Stromal cell of bone marrow (primary cell): ENCODE measurements around the gene CDK10.
"Not testable (repeated sequence)": the region's sequence is repeated elsewhere in the genome, so short reads cannot be mapped to it uniquely, and the experiment has no call there.

Experiments
- DNase-seq: peaks from one replicate; pipeline ENCODE4 v3.0.0-alpha.2; 2012; ENCODE audit warnings: low read depth

The CDK10 gene, protein sequence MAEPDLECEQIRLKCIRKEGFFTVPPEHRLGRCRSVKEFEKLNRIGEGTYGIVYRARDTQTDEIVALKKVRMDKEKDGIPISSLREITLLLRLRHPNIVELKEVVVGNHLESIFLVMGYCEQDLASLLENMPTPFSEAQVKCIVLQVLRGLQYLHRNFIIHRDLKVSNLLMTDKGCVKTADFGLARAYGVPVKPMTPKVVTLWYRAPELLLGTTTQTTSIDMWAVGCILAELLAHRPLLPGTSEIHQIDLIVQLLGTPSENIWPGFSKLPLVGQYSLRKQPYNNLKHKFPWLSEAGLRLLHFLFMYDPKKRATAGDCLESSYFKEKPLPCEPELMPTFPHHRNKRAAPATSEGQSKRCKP

DNA sequence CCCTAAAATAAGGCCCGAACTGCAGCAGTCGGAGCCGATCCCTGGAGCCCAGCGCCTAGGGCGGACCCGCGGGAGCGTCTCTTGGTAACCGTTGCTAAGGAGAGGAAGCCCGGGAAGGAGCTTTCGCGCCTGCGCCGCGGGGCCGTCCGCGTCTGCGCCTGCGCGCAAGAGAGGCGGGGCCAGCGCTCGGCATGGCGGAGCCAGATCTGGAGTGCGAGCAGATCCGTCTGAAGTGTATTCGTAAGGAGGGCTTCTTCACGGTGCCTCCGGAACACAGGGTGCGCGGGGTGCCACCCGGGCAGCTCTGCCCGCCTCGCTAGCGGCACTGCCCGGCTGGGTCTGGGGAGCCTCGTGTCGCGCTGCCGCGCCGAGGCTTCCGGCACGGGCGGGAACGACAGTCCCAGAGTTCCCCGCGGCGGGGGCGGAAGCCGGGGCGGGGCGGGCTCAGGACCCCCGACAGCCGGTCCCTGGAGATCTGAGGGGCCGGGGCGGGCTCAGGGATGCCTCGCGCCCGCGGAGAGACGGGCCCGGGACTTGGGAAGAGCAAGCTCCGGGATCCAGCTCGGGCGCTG is at the start of gene CDK10:
Gene CDK10, plus strand, starts transcription at position 170 of the 572 bp plus-strand sequence. Its CDS starts 22 bp downstream, at position 192.
- DNase-seq = peak; percentile 70

DNA sequence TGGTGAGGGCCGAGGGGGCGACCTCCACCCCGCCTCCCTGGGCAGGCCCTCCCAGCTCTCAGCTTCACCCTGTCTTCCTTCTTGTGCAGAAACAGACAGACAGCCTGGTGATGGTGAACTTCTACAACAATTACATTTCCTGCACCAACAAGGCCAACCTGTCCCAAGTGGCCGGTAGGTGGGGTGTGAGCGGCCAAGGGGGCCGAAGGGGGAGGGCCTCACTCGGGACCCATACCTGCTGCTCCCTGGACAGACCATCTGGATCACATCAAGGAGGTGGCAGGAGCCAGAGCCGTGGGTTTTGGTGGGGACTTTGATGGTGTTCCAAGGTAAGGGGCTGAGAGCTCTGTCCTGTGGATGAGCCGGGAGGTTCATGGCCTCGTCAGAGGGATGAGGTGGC is 49.1 kb upstream of the CDK10 start:
- DNase-seq = no peak

DNA sequence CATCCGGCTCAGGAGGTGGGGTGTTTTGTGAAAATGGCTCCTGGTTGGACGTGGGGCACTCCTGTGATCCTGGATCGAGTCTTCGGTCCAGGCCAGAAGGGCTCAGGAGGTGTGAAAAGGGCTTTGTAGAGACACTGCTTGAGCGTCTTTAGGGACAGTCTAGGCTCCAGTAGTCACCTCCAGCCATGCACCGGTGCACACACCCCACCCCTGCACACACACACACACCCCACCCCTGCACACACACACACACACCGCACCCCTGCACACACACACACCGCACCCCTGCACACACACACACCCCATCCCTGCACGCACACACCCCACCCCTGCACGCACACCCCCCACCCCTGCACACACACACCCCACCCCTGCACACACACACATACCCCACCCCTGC is 48.0 kb upstream of the CDK10 start:
- no peak for DNase-seq

DNA sequence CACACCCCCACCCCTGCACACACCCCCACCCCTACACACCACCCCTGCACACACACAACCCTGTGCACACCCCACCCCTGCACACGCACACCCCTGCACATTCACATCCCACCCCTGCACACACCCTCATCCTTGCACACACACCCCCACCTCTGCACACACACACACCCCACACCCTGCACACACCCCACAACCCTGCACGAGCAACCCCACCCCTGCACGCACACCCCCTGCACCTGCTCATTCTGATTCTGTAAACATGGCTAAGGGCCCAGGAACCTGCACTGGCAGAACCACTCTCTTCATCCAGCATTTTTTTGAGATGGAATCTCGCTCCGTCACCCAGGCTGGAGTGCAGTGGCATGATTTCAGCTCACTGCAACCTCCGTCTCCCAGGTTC is 47.1 kb upstream of the CDK10 start:
- DNase-seq = no peak

DNA sequence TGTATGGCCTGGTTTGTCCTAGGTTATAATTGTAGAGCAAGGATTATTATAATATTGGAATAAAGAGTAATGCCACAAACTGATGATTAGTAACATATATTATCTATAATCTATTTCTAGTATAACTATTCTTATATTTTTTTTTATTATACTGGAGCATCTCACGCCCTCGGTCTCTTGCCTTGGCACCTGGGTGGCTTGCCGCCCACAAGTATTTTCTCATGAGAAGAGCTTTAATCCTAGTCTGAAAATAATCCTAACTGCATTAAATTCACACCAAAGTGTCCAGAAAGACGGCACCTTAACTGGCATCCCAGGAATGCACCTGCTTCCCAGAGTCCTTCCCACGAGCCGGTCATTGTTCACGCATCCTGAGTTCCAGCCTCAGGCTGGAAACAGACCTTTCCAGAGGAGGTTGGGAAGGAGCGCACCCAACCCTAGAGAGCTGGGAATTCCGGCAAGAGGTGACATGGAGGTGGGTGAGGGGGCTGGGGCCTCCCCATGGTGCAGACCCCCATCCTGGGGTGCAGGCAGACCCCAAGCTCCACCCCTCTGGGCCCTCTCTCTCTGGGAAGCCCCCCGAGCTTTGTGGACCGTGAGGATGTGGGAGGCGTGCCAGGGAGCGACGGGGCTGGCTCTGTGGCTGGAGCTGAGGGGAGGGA is 44.9 kb upstream of the CDK10 start:
- no peak for DNase-seq

DNA sequence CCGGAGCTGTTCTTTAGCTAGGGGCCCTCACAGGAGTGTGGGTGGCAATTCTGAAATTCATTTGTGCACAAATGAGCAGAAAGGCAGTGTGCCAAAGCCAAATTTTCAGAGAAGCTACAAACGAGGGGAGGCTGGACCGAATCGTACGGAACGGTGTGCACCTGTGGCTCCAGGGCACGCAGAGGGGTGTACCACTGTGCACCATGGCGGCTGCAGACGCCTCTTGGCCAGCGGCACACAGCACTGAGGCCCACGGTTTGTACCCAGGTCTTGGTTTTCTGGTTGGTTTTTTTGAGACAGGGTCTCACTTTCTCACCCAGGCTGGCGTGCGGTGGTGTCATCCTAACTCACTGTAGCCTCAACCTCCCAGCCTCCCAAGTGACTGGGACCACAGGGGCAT is 43.9 kb upstream of the CDK10 start:
- no peak for DNase-seq

DNA sequence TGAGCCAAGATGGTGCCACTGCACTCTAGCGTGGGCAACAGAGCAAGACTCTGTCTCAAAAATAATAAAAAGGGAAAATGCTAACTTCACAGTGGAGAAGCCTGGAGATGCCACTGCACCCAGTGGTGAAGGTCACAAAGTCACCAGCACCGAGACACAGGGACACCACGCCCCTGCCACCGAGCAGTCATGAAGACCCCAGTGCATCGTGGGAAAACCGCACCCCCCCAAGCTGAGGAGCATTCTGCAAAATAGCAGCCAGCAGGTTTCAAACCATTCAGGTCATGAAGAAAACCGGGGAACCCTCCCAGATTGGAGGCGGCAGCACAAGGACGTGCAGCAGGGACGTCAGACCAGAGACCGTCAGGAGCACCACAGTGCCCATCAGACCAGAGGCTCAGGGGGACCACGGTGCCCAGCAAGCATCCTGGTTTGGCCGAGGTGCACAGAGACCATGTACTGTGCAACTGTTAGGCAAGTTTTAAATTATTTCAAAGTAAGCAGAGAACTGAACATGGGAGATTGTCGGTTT is 42.7 kb upstream of the CDK10 start:
- no peak for DNase-seq

DNA sequence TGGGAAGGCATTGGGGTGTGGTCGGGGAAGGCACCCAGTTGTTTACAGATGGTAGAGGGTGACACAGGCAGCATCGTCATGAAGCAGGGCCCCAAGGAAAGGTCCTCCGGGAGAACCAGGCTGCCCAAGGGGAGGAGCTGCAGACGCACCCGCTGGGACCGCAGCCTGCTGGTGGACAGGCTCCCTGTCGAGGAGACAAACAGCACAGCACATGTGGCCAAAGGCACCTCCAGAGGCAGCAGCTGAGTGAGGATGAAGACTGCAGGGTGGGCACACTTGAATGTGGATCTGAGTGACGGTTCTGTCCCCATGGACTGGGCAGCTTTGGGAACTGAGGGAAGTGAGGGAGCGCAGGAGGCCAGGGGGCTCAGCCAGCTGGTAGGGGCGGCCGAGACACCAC is 41.4 kb upstream of the CDK10 start:
- no peak for DNase-seq

DNA sequence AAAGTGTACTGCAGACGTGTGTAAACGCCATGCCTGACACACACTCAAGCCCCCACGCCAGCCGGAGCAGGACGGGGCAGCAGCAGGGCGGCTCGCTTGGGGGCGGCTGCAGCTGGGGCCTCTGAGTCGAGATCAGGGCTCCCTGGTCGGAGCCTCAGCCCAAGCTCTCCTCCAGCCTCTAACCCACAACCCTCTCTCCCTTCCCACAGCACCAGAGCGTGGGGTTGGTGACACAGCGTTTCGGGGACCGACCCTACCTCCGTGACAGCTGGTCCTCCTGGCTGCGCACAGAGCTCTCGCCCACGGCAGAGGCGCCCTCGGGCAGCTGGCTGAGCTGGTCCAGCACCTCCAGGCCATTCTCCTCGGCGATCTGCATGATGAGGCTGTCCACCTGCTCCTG is 40.2 kb upstream of the CDK10 start:
- DNase-seq = no peak

DNA sequence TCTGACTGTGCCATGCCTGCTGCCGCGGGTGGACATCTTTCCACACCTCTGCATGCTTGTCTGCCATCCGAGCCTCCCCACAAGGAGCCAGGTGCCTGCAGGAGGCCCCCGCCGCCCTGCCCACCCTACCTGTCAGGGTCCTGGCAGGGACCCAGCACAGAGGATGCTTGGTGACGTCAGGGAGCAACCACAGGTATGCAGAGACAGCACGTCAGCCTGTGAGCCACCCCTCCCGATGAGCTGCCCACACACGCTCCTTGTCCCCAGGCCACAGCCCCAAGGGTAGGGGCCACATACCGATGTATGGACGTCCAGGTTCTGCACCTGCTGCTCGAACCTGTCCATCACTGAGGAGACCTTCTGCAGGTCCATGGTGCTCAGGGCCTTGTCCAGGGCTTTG is 39.6 kb upstream of the CDK10 start:
- no peak for DNase-seq

DNA sequence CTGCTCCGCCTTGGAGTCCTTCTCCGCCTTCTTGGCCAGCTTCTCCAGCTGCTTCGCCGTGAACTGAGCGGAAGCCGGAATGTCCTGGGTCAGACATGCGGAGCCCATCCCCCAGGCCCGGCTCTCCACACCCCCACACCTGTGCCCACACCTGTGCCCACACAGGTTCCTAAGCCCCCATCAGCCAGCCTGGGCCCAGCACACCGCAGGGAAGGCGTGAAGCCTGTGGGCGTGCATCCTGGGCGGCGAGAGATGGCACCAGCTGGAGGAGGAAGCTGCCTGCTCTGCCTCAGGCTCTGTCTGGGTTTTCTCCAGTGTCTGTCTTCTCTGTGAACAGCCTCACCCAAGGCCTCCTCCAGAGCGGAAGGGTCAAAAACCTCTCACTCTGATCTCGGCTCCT is 34.9 kb upstream of the CDK10 start:
- DNase-seq = no peak

DNA sequence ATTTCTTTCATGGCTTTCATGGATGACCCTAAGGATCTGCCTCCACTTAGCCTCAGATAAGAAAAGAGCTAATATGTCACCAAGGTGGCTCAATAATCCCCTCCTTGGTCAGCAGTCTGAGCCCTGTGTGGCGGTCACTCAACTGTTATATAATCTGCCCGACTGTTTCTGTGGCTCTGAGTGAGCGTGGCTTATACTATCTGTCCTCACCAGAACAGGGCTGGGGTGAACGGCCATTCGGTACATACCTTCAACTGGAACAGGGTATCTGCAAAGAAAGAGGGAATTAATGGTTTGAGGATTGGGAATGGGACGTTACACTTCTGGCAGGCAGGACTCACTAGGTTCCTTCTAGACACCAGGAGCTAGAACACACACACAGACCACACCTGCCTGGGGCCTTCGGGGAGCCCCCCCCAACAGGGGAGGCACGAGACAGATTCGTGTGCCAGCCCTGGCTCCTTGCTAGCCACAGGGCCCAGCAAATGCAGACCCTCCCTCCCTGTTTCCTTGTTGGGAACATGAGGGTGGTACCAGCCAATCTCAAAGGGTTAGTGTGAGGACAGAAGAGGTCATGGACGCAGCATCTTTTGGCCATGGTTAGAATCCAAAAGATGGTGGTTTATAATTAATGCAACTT is 32.7 kb upstream of the CDK10 start:
- no peak for DNase-seq

DNA sequence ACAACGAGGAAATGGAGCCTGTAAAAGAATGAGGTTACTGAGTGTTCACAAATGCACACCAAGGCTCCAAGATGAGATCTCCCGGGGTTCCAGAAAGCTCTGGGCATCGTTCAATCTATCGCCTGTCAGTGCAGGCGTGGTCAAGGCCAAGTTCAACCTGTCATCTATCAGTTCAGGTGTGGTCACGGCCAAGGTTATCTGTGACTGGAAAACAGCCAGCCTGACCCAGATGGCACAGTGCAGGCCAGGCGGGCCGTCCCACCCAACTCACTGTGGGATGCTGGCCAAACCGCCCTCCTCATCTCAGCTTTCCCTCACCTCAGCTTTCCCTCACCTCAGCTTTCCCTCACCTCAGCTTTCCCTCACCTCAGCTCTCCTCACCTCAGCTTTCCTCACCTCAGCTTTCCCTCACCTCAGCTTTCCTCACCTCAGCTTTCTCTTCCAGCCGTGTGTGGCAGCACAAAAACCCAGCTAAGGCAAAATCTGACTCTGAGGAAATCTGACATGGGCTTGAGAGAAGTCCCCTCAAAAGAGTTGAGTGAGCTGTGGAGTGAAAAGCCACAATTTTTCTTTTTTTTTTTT is 31.3 kb upstream of the CDK10 start:
- no peak for DNase-seq

DNA sequence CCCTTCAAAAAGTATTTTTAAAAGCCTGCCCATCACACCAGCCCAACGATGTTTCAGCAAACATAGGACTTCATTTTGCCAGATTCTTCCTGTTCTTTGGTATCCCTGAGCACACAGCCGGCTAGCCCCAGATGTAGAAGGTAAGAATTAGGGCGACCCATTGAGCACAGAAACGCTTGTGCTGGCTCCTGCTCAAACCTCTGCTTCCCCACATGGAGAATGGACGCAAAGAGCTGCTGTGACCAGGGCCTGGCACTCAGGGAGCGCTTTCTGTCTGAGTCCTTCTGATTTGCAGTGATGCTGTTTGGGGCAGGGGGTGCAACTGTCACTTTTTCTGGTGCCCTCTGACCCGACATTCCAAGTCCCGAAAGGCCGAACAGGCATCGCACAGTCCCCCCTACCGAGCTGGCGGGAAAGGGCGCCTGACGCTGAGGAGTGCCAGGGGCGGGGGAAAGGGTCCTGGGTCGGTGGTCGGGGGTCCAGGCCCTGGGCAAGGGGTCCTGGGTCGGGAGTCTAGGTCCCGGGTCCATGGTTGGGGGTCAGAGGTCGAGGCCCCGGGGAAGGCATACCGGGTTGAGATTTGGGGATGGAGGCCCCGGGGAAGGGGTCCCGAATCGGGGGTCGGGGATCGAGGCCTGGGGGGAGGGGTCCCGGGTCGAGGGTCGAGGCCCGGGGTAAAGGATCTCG is 29.9 kb upstream of the CDK10 start:
- DNase-seq = no peak

DNA sequence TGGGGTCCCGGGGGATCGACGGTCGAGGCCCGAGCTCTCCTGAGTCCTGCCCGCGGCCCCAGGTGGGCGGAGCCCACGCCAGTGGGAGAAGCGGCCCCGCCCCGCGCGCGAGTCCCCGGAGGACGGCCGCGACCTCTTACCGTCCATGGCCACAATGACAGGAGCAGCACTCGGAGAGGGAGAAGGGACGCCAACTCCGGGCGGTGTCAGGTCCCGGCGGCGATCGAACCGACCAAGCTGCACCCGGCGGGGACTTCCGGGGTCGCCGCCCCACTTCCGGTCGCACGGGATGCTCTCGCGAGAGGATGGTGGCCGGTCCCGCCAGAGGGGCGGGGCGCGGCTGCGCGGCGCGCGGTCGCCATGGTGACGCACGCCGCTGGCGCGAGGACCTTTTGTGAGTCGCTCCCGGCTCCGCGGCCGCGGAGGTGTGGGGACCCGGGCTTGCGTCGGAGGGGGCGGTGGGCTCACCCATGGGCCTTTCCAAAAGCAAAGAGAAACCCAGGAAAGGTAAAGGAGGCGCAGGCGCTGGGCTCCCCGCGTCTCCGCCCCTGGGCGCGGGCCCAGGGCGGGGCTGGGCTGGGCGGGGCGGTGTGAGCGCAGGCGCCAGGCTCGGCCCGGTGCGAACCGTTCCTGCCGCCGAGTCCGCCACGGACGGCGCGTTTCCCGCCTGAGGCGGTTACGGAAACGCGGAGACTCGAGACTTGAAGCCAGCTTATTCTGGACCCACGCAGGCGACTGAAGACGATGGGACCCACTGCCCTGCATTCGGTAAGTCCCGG is 28.9 kb upstream of the CDK10 start, which contains the start of the genes CHMP1A and SPATA33:
Gene CHMP1A, minus strand, starts transcription at position 267 of the 779 bp plus-strand sequence. Its CDS starts 120 bp downstream, at position 147.
Gene SPATA33, plus strand, starts transcription at position 395 of the 779 bp plus-strand sequence. Its CDS starts 76 bp downstream, at position 471.
- peak; percentile 63 for DNase-seq

DNA sequence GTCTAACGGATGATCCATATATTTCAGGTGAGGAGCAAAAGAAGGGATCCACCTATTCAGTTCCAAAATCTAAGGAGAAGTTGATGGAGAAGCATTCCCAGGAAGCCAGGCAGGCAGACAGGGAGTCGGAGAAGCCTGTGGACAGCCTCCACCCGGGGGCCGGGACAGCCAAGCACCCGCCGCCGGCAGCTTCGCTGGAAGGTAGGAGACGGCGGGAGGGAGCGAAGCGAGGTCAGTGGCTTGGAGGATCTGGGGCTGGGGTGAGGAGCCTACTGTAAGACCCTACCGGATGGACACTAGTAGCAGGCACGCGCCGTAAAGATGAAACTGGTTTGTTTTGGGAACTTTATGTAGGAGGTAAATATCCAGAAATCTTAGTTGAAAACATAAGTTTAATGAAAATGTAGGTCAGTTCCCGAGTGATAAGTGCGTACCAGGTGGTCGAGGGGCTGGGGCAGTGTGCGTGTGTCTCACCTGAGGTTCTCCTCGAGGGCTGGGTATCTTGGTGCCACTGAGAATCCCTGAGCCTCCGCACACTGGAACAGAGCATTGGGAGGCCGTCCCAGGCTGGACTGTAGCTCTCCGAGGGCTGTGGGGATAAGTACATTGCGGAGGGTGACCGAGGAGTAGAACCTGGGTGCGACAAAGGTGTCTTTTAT is 28.1 kb upstream of the CDK10 start:
- DNase-seq = no peak

DNA sequence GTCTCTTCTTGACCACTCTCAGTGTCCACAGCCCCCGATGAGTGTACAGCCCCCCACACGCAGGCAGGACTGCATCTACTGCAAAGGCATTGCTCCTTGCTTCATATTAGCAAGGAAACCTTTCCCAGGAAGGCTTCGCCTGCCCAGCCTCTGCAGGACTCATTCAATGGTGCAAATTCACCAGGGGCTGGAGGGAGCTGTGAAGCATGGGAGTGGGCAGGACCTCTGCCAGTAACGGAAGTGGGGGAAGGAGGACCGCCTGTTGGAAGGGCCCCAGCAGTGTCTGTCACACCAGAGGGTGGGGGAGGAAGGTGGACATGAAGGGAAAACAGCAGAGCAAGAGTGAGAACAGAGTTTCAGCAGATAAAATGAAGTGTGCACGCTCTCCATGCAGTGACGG is 26.3 kb upstream of the CDK10 start:
- no peak for DNase-seq

DNA sequence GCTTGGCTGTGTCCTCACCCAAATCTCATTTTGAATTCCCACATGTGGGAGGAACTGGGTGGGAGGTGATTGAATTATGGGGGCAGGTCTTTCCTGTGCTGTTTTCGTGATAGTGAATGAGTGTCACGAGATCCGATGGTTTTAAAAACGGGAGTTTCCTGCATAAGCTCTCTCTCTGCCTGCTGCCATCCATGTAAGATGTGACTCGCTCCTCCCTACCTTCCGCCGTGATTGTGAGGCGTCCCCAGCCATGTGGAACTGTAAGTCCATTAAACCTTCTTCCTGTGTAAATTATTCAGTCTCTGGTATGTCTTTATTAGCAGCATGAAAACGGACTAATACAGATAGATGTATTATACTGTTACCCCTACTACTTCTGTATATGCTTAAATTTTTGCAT is 25.3 kb upstream of the CDK10 start:
- no peak for DNase-seq

DNA sequence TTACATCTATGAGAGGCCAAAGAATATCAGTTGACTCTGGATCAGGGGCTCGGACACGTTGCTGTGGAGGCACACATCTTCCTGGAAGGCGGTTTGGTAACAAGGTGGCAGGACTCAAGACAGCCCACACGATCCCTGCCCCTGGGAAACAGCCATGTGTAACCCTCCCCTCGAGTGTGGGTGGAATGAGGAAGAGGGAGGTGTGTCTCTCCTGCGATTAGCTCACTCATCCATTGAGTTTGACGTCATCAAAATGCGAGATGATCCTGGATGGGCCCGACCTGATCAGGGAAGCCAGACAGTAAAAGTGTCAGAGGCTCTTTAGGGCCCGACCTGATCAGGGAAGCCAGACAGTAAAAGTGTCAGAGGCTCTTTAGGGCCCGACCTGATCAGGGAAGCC is 22.3 kb upstream of the CDK10 start:
- DNase-seq = not testable (repeated sequence)

DNA sequence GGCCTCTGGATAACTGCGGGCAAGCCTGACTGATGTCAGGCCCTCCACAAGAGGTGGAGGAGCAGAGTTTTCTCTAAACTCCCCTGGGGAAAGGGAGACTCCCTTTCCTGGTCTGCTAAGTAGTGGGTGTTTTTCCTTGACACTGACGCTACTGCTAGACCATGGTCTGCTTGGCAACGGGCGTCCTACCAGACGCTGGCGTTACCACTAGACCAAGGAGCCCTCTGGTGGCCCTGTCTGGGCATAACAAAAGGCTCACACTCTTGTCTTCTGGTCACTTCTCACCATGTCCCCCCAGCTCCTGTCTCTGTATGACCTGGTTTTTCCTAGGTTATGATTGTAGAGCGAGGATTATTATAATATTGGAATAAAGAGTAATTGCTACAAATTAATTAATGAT is 19.5 kb upstream of the CDK10 start:
- DNase-seq = not testable (repeated sequence)
